Kidney epithelial cell (primary cell): ENCODE data around the gene HES1. TPM values are rescaled to one million over a fixed set of nuclear protein-coding genes. Genes with fewer than 3 reads are reported as not detected.

Experiments used
- DNase-seq: peaks from one replicate; pipeline ENCODE4 v3.0.0-alpha.2; 2010; ENCODE audit warnings: low read depth
- H3K27me3 ChIP-seq: 2 replicates; pipeline ENCODE4 v1.6.0; 2011; ENCODE audit warnings: low read length; ENCODE audit not compliant: control insufficient read depth, insufficient read depth
- H3K36me3 ChIP-seq: 2 replicates; pipeline ENCODE4 v1.5.1; 2011; ENCODE audit warnings: low read length; ENCODE audit not compliant: control insufficient read depth, insufficient read depth
- H3K4me3 ChIP-seq: 2 replicates; pipeline ENCODE4 v1.5.1; 2011; ENCODE audit warnings: low read depth, mild to moderate bottlenecking, control low read depth, low read length
- total RNA-seq: library from RNA; depleted of rRNA; stranded (reverse); fragments of >200 nt; gene quantifications from 2 replicates; pipeline ENCODE4 v1.2.3, GENCODE V29; 2015
- TF ChIP-seq, protein P1 (sequence below): IDR thresholded peaks from 2 replicates; pipeline ENCODE4 v1.5.1; 2011; ENCODE audit warnings: mild to moderate bottlenecking, moderate library complexity, low read length, control low read depth, inconsistent platforms; ENCODE audit not compliant: insufficient read depth, poor library complexity, severe bottlenecking

The HES1 gene
- total RNA-seq, 1 donor from 2014 or later, result 50.7 TPM

DNA sequence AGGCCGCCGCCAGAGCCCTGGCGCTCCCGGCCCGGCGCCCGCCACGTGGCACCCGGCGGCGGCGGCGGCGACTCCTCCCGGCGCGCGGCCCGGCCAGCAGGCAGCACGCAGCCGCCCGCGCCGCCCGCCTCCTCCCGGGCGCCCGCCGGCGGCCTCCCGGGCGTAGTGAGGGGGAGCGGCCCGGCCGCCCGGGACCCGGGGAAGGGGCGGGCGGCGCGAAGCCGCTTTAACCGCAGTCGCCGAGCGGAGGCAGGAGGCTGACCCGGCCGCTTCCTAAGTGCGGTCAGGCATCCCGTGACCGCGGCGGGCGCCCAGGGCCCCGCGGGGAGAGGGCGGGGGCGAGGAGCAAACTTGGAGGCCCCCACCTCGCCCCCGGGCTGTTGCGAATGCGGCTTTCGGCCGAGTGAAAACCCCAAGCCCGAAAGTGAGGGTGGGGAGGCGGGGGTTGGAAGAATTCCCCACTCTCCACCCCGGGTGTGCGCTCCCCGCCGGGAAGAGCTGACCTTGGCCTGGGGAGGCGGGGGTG is 1.7 kb upstream of the HES1 start:
- Histone ChIP-seq H3K4me3 (peak overlapping the region; percentile 38), H3K36me3 (peaks cover 2% of the 10 kb centered on the region), H3K27me3 (no peaks in the 10 kb centered on the region)
- no peak for DNase-seq
- TF ChIP-seq, protein P1, sequence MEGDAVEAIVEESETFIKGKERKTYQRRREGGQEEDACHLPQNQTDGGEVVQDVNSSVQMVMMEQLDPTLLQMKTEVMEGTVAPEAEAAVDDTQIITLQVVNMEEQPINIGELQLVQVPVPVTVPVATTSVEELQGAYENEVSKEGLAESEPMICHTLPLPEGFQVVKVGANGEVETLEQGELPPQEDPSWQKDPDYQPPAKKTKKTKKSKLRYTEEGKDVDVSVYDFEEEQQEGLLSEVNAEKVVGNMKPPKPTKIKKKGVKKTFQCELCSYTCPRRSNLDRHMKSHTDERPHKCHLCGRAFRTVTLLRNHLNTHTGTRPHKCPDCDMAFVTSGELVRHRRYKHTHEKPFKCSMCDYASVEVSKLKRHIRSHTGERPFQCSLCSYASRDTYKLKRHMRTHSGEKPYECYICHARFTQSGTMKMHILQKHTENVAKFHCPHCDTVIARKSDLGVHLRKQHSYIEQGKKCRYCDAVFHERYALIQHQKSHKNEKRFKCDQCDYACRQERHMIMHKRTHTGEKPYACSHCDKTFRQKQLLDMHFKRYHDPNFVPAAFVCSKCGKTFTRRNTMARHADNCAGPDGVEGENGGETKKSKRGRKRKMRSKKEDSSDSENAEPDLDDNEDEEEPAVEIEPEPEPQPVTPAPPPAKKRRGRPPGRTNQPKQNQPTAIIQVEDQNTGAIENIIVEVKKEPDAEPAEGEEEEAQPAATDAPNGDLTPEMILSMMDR, result no peak

DNA sequence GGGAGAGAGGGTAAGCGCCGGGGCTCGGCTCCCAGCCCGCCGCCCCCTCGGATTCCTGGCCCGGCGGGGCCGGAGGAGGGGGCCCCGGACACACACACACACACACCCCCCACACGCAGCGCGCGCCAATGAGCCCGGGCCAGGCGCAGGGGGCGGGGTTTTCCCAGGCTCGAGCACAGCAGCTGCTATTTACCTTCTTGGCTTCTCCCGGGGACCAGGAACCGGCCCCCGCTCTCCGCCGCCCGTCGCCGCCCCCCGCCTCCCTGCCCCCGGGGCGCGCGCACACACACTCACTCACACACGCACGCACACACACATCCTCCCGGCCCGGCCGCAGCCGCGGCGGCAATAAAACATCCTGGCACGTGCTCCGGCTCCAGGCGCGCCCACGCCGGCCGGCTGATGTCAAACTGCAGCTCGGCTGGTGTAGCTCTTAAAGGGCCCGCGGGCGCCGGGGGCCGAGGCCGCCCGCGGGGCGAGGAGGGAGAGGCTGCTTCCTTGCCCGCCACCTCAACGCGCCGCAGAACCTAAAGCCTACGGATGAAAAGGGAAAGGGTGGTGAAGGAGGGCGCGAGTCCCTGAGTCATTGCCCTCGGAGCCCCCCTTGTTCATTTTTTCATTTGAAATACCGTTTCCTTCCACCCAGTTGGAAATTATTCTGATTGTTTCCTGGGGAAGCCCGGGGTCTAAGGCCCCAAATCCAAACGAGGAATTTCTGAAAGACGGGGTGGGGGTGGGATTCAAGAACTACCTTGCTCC is 1.0 kb upstream of the HES1 start:
- Histone ChIP-seq H3K36me3 (peaks cover 2% of the 10 kb centered on the region), H3K4me3 (peak overlapping the region; percentile 38), H3K27me3 (no peaks in the 10 kb centered on the region)
- DNase-seq, result no peak
- TF ChIP-seq, protein P1, result no peak

DNA sequence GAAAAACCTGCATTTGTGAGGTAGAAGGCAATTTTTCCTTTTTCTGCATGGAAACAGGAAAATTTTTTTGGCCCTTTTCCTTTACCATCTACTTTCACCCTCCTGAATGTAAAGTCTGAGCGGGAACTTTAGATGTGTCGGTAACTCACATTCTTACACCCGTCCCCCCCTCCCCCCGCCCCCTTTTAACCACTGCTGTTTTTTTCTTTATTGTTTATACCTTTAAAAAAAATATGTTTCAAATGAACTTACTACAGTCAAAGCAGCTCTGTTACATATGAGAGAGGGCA is 487 bp upstream of the HES1 start:
- peak overlapping the region; percentile 37 for H3K4me3 ChIP-seq
- DNase-seq, result no peak
- H3K36me3 ChIP-seq, result peaks cover 2% of the 10 kb centered on the region
- TF ChIP-seq, protein P1, result no peak
- no peaks in the 10 kb centered on the region for H3K27me3 ChIP-seq

DNA sequence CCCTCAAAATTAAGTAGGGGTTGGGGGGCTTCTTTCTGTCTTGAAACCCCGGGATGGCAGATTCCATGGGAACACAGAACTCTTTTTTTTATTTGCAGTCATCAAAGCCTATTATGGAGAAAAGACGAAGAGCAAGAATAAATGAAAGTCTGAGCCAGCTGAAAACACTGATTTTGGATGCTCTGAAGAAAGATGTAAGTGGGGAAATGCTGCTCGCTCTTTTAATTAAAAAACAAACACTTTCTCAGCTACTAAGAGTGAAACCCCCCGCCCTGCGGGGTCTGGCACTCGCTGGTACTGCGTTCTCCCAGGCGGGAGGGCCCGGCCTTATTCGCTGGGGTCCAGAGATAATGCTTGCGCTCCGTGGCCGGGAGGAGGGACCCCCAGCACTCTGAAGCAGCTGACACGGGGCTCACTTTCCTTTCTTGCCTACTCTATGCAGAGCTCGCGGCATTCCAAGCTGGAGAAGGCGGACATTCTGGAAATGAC is 615 bp downstream of the HES1 start:
- Histone ChIP-seq H3K27me3 (no peaks in the 10 kb centered on the region), H3K4me3 (peak overlapping the region; percentile 76), H3K36me3 (peaks cover 2% of the 10 kb centered on the region)
- TF ChIP-seq, protein P1, result no peak
- no peak for DNase-seq

DNA sequence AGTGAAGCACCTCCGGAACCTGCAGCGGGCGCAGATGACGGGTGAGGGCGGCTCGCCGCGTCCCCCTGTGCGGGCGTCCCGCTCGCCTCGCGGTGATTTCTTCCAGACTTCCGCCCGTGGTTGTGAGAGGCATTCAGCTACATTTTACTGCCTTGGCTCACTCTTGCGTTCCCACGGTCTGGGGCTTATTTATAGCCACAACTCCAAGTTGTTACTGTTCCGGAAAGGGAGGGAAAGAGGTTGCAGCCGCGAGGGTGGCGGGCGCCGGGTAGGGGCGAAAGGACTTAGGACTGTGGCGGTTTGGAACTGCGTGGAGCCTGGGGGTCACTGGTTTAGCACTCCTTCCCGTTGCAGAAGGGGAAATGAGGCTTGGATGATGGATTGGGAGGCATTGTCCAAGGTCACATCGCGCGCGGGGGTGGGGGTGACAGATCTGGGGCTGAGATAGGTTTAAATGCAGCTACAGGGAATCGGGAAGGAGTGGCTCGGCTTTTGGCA is 1.1 kb downstream of the HES1 start:
- no peaks in the 10 kb centered on the region for H3K27me3 ChIP-seq
- DNase-seq, result no peak
- peak overlapping the region; percentile 76 for H3K4me3 ChIP-seq
- TF ChIP-seq, protein P1, result no peak
- peaks cover 2% of the 10 kb centered on the region for H3K36me3 ChIP-seq
